H9 (cell line): ENCODE results near the gene CACNB2. TPM values are rescaled to one million over a fixed set of nuclear protein-coding genes. Genes with fewer than 3 reads are reported as not detected.

ENCODE experiments used
- DNase-seq: peaks from one replicate; pipeline ENCODE4 v3.0.0-alpha.2; 2017
- H2AFZ ChIP-seq: one replicate; pipeline ENCODE4 v1.6.1; 2013; ENCODE audit warnings: mild to moderate bottlenecking, low read length, control low read depth, moderate library complexity
- H2AK5ac ChIP-seq: 2 replicates; pipeline ENCODE4 v1.6.1; 2013; ENCODE audit warnings: low read length, control low read depth, mixed read lengths; ENCODE audit not compliant: insufficient read length
- H2BK120ac ChIP-seq: one replicate; pipeline ENCODE4 v1.6.1; 2013; ENCODE audit warnings: low read depth, mild to moderate bottlenecking, low read length, control low read depth, inconsistent platforms; ENCODE audit not compliant: poor library complexity, severe bottlenecking
- H2BK12ac ChIP-seq: 2 replicates; pipeline ENCODE4 v1.6.1; 2013; ENCODE audit warnings: low read length, control low read depth, mixed read lengths, low read depth; ENCODE audit not compliant: insufficient read length
- H2BK15ac ChIP-seq: 2 replicates; pipeline ENCODE4 v1.6.1; 2013; ENCODE audit warnings: low read depth, low read length, control low read depth
- H2BK20ac ChIP-seq: one replicate; pipeline ENCODE4 v1.6.1; 2013; ENCODE audit warnings: low read depth, mild to moderate bottlenecking, low read length, control low read depth, inconsistent platforms; ENCODE audit not compliant: poor library complexity, severe bottlenecking
- H2BK5ac ChIP-seq: 2 replicates; pipeline ENCODE4 v1.6.1; 2013; ENCODE audit warnings: low read length, control low read depth, mixed read lengths; ENCODE audit not compliant: insufficient read length
- H3K14ac ChIP-seq: 2 replicates; pipeline ENCODE4 v1.6.1; 2013; ENCODE audit warnings: low read length, control low read depth; ENCODE audit not compliant: insufficient read depth
- H3K18ac ChIP-seq: 2 replicates; pipeline ENCODE4 v1.6.1; 2013; ENCODE audit warnings: low read depth, mild to moderate bottlenecking, mixed read lengths, low read length, control low read depth; ENCODE audit not compliant: insufficient read length
- H3K23ac ChIP-seq: 2 replicates; pipeline ENCODE4 v1.6.1; 2013; ENCODE audit warnings: low read length, control low read depth, mixed read lengths, low read depth; ENCODE audit not compliant: insufficient read length
- H3K23me2 ChIP-seq: 2 replicates; pipeline ENCODE4 v1.6.1; 2013; ENCODE audit warnings: low read depth, mild to moderate bottlenecking, mixed read lengths, low read length, control low read depth; ENCODE audit not compliant: insufficient read length, poor library complexity, severe bottlenecking
- H3K27ac ChIP-seq: 2 replicates; pipeline ENCODE4 v1.5.1; 2013; ENCODE audit warnings: low read length, control low read depth, mixed read lengths, low read depth; ENCODE audit not compliant: insufficient read length
- H3K27me3 ChIP-seq: 2 replicates; pipeline ENCODE4 v1.6.1; 2013; ENCODE audit warnings: low read length, control low read depth, inconsistent platforms; ENCODE audit not compliant: insufficient read depth
- H3K4ac ChIP-seq: 2 replicates; pipeline ENCODE4 v1.6.1; 2013; ENCODE audit warnings: low read depth, mild to moderate bottlenecking, control low read depth, inconsistent platforms, low read length, moderate library complexity
- H3K4me1 ChIP-seq: 2 replicates; pipeline ENCODE4 v1.6.1; 2013; ENCODE audit warnings: low read length, control low read depth, inconsistent platforms; ENCODE audit not compliant: insufficient read depth
- H3K4me2 ChIP-seq: 2 replicates; pipeline ENCODE4 v1.6.1; 2013; ENCODE audit warnings: low read length, control low read depth, mixed read lengths; ENCODE audit not compliant: insufficient read length, insufficient read depth
- H3K56ac ChIP-seq: 2 replicates; pipeline ENCODE4 v1.6.1; 2013; ENCODE audit warnings: low read depth, mild to moderate bottlenecking, mixed read lengths, low read length, control low read depth; ENCODE audit not compliant: insufficient read length
- H3K79me1 ChIP-seq: 2 replicates; pipeline ENCODE4 v1.6.1; 2013; ENCODE audit warnings: low read depth, mild to moderate bottlenecking, moderate library complexity, low read length, control low read depth, inconsistent platforms; ENCODE audit not compliant: insufficient read depth, poor library complexity, severe bottlenecking
- H3K79me2 ChIP-seq: 2 replicates; pipeline ENCODE4 v1.6.1; 2013; ENCODE audit warnings: low read length, control low read depth, inconsistent platforms; ENCODE audit not compliant: insufficient read depth
- H3K9ac ChIP-seq: 2 replicates; pipeline ENCODE4 v1.6.1; 2013; ENCODE audit warnings: low read length, control low read depth, mixed read lengths; ENCODE audit not compliant: insufficient read length; ENCODE audit errors: extremely low read depth
- H3K9me3 ChIP-seq: one replicate; pipeline ENCODE4 v1.6.1; 2013; ENCODE audit warnings: low read depth, low read length, inconsistent platforms; ENCODE audit not compliant: control insufficient read depth
- H3T11ph ChIP-seq: one replicate; pipeline ENCODE4 v1.6.1; 2013; ENCODE audit warnings: mild to moderate bottlenecking, low read length, control low read depth, inconsistent platforms
- H4K20me1 ChIP-seq: one replicate; pipeline ENCODE4 v1.6.1; 2013; ENCODE audit not compliant: control insufficient read depth, insufficient read length, insufficient read depth
- H4K5ac ChIP-seq: 2 replicates; pipeline ENCODE4 v1.6.1; 2013; ENCODE audit warnings: low read depth, mild to moderate bottlenecking, mixed read lengths, low read length, control low read depth; ENCODE audit not compliant: insufficient read length
- H4K8ac ChIP-seq: replicated peaks from 2 replicates; pipeline ENCODE4 v1.6.1; 2013; ENCODE audit warnings: low read length, control low read depth, mixed read lengths, low read depth; ENCODE audit not compliant: insufficient read length
- H4K91ac ChIP-seq: 2 replicates; pipeline ENCODE4 v1.6.1; 2013; ENCODE audit warnings: low read depth, mild to moderate bottlenecking, moderate library complexity, mixed read lengths, low read length, control low read depth; ENCODE audit not compliant: insufficient read length
- H3K27ac Mint-ChIP-seq, 3 experiments: 2 replicates in 2 of 3; 3 replicates in 1 of 3; pipeline ENCODE4 v1.8.0; 2020 to 2021; ENCODE audit warnings: mixed read lengths in 3 of 3, mild to moderate bottlenecking in 1 of 3, moderate library complexity in 1 of 3
- H3K27me3 Mint-ChIP-seq: 2 replicates; pipeline ENCODE4 v1.8.0; 2021; ENCODE audit warnings: low read depth, mild to moderate bottlenecking, moderate library complexity, mixed read lengths
- H3K36me3 Mint-ChIP-seq, 3 experiments: 2 replicates in 2 of 3; 3 replicates in 1 of 3; pipeline ENCODE4 v1.8.0; 2020 to 2021; ENCODE audit warnings: low read depth in 3 of 3, mixed read lengths in 3 of 3; ENCODE audit not compliant: insufficient read depth in 1 of 3
- H3K4me1 Mint-ChIP-seq, 2 experiments: 2 replicates each; pipeline ENCODE4 v1.8.0; 2020; ENCODE audit warnings: mixed read lengths in 2 of 2
- H3K4me3 Mint-ChIP-seq, 2 experiments: 2 replicates in 1 of 2; 3 replicates in 1 of 2; pipeline ENCODE4 v1.8.0; 2020 to 2021; ENCODE audit warnings: mild to moderate bottlenecking in 2 of 2, mixed read lengths in 2 of 2, moderate library complexity in 1 of 2
- H3K9me3 Mint-ChIP-seq, 2 experiments: 2 replicates in 1 of 2; 3 replicates in 1 of 2; pipeline ENCODE4 v1.8.0; 2020; ENCODE audit warnings: mild to moderate bottlenecking in 2 of 2, mixed read lengths in 2 of 2, moderate library complexity in 1 of 2
- CTCF ChIP-seq: fragments of 200-600 bp; sonication (generic); conservative IDR thresholded peaks from 3 replicates; pipeline ENCODE4 v1.8.0; 2021; ENCODE audit warnings: antibody characterized with exemption, mild to moderate bottlenecking
- WGBS: extraction: QIAGEN DNeasy Blood & Tissue Kit; methylation state at CpG from one replicate; pipeline ENCODE4 v1.1.7; 2013; ENCODE audit warnings: missing lambda C conversion rate, low lambda C conversion rate, mixed read lengths; ENCODE audit not compliant: insufficient read length; ENCODE audit errors: extremely low coverage; 5-methylcytosine and 5-hydroxymethylcytosine counted together
- total RNA-seq: library from RNA; stranded (reverse); gene quantifications from 2 replicates; pipeline ENCODE4 v1.2.1, GENCODE V29; 2021

CACNB2 gene
- total RNA-seq, 1 experiment from 2014 or later, result 2.6 TPM

GRCh38 chr10:18313626-18314025 lies 173.4 kb downstream of the CACNB2 start:
- no peaks in the 10 kb centered on the region for H3K36me3 Mint-ChIP-seq
- no peak overlapping the region for H4K8ac ChIP-seq
- H3K18ac ChIP-seq, result no peak overlapping the region
- DNase-seq, result no peak
- no peak for TF ChIP-seq CTCF
- H3K4me3 Mint-ChIP-seq, result no peak overlapping the region
- peaks cover 3 to 10% of the 10 kb centered on the region in 2 experiments; a peak in 3 of 4 replicates for H3K4me1 Mint-ChIP-seq
- no peaks in the 10 kb centered on the region for H3K9me3 Mint-ChIP-seq
- no peak overlapping the region for H3K14ac ChIP-seq
- no peaks in the 10 kb centered on the region for H3K9me3 ChIP-seq
- no peaks in the 10 kb centered on the region for H3K79me2 ChIP-seq
- H2AK5ac ChIP-seq, result no peak overlapping the region
- H4K20me1 ChIP-seq, result no peaks in the 10 kb centered on the region
- H3K27me3 Mint-ChIP-seq, result no peaks in the 10 kb centered on the region
- no peak overlapping the region for H2BK20ac ChIP-seq
- H3K9ac ChIP-seq, result no peak overlapping the region
- H3K4me1 ChIP-seq, result no peaks in the 10 kb centered on the region; the same call in 1 of the 2 replicates
- H3K4me2 ChIP-seq, result no peak overlapping the region
- H3K4ac ChIP-seq, result no peak overlapping the region
- H3K23me2 ChIP-seq, result no peaks in the 10 kb centered on the region
- no peak overlapping the region for H2BK12ac ChIP-seq
- H3K27ac ChIP-seq, result no peak overlapping the region
- H3K23ac ChIP-seq, result no peak overlapping the region
- WGBS, result no CpG with 5 or more reads among the region's 6 CpGs
- H3K27me3 ChIP-seq, result no peaks in the 10 kb centered on the region
- H2BK120ac ChIP-seq, result no peak overlapping the region
- H4K91ac ChIP-seq, result no peak overlapping the region
- no peak overlapping the region for H2BK5ac ChIP-seq
- H4K5ac ChIP-seq, result no peak overlapping the region
- H3K79me1 ChIP-seq, result no peaks in the 10 kb centered on the region
- no peak overlapping the region for H3T11ph ChIP-seq
- no peak overlapping the region for H3K56ac ChIP-seq
- H3K27ac Mint-ChIP-seq, result no peak overlapping the region
- no peak overlapping the region for H2AFZ ChIP-seq
- no peak overlapping the region for H2BK15ac ChIP-seq
